Mesendoderm (in vitro differentiated cells): ENCODE measurements around the gene AKNA.

Experiments
- DNase-seq: peaks from one replicate; pipeline ENCODE4 v3.0.0; 2013
- H2AK5ac ChIP-seq: 2 replicates; pipeline ENCODE4 v1.6.1; 2013; ENCODE audit warnings: low read length, inconsistent platforms
- H2BK120ac ChIP-seq: 2 replicates; pipeline ENCODE4 v1.6.1; 2013; ENCODE audit warnings: low read depth, mild to moderate bottlenecking, low read length, moderate library complexity, mixed read lengths
- H2BK15ac ChIP-seq: replicated peaks from 2 replicates; pipeline ENCODE4 v1.6.1; 2013; ENCODE audit warnings: low read depth, mild to moderate bottlenecking, moderate library complexity
- H2BK5ac ChIP-seq: 2 replicates; pipeline ENCODE4 v1.6.1; 2013; ENCODE audit warnings: low read length, inconsistent platforms
- H3K18ac ChIP-seq: 2 replicates; pipeline ENCODE4 v1.6.1; 2013; ENCODE audit warnings: mild to moderate bottlenecking, low read length, mixed read lengths
- H3K23ac ChIP-seq: one replicate; pipeline ENCODE4 v1.6.1; 2013; ENCODE audit warnings: low read length
- H3K27ac ChIP-seq: 2 replicates; pipeline ENCODE4 v1.5.1; 2013; ENCODE audit warnings: low read depth, mild to moderate bottlenecking, inconsistent platforms, low read length, moderate library complexity
- H3K27me3 ChIP-seq: 2 replicates; pipeline ENCODE4 v1.6.1; 2013; ENCODE audit warnings: low read length, control low read depth, mild to moderate bottlenecking, inconsistent platforms; ENCODE audit not compliant: insufficient read depth, poor library complexity
- H3K36me3 ChIP-seq: 2 replicates; pipeline ENCODE4 v1.6.1; 2013; ENCODE audit warnings: low read length, inconsistent platforms; ENCODE audit not compliant: control insufficient read depth, insufficient read depth
- H3K4ac ChIP-seq: one replicate; pipeline ENCODE4 v1.6.1; 2013; ENCODE audit warnings: low read depth, mild to moderate bottlenecking, low read length, moderate library complexity
- H3K4me1 ChIP-seq: 2 replicates; pipeline ENCODE4 v1.6.1; 2013; ENCODE audit warnings: low read depth, low read length, inconsistent platforms; ENCODE audit not compliant: control insufficient read depth
- H3K4me2 ChIP-seq: 2 replicates; pipeline ENCODE4 v1.6.1; 2013; ENCODE audit warnings: low read length
- H3K4me3 ChIP-seq: 2 replicates; pipeline ENCODE4 v1.5.1; 2013; ENCODE audit warnings: mild to moderate bottlenecking, low read length
- H3K56ac ChIP-seq: one replicate; pipeline ENCODE4 v1.6.1; 2013; ENCODE audit warnings: low read length
- H3K79me1 ChIP-seq: 2 replicates; pipeline ENCODE4 v1.6.1; 2013; ENCODE audit warnings: low read length, inconsistent platforms
- H3K79me2 ChIP-seq: 2 replicates; pipeline ENCODE4 v1.6.1; 2013; ENCODE audit warnings: mild to moderate bottlenecking, low read length; ENCODE audit not compliant: control insufficient read depth, insufficient read depth
- H3K9ac ChIP-seq: 2 replicates; pipeline ENCODE4 v1.6.1; 2013; ENCODE audit warnings: low read length, inconsistent platforms
- H4K5ac ChIP-seq: one replicate; pipeline ENCODE4 v1.6.1; 2013; ENCODE audit warnings: low read length
- H4K8ac ChIP-seq: one replicate; pipeline ENCODE4 v1.6.1; 2013; ENCODE audit warnings: low read depth, mild to moderate bottlenecking, control low read depth, low read length, moderate library complexity
- WGBS: extraction: QIAGEN DNeasy Blood & Tissue Kit; methylation state at CpG from one replicate; pipeline ENCODE4 v1.1.7; 2013; ENCODE audit warnings: low lambda C conversion rate, missing lambda C conversion rate; ENCODE audit not compliant: insufficient coverage; ENCODE audit errors: extremely low coverage; 5-methylcytosine and 5-hydroxymethylcytosine counted together

AKNA gene

DNA sequence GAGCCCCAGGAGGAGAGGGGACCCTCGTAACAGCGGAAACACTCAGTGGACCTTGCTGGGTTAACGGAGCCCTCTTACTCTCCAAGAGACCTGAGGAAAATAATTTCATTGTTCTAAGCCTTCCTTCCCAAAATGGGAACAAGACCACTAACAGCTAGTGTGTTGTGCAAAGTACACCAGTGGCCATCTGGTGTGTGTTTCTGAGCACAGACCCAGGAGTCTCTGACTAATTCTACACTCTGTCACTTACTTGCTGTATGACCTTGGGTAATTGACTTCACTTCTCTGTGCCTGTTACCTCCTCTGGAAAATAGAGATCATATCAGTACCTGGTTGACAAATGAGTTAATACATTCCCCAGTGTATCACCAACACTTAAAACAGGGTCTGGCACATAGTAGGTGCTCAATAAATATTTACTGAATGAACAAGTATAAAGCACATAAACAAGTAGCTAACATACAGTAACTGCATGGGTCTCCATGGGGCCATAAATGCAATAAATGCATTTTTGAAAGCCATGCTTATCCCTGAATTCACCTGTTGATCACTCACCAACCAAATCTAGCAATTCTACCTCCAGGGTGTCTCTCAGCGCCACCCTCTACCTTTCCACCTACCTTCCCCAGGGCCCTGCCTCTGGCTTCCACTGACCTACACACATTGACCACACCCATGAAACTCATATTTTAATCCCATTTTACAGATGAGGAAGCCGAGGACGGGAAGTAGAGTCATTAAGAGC is 44.7 kb upstream of the AKNA start:
- no peaks in the 10 kb centered on the region for H3K79me1 ChIP-seq
- H3K4me2 ChIP-seq = no peak overlapping the region
- no peak overlapping the region for H2AK5ac ChIP-seq
- no peak overlapping the region for H3K9ac ChIP-seq
- no peak overlapping the region for H3K18ac ChIP-seq
- H2BK120ac ChIP-seq = no peak overlapping the region
- H3K56ac ChIP-seq = no peak overlapping the region
- no peaks in the 10 kb centered on the region for H3K27me3 ChIP-seq
- H3K4me3 ChIP-seq = no peak overlapping the region
- H3K23ac ChIP-seq = no peak overlapping the region
- no peaks in the 10 kb centered on the region for H3K79me2 ChIP-seq
- no peaks in the 10 kb centered on the region for H3K4me1 ChIP-seq
- H2BK5ac ChIP-seq = no peak overlapping the region
- H3K27ac ChIP-seq = no peak overlapping the region
- no peak for DNase-seq
- H3K36me3 ChIP-seq = no peaks in the 10 kb centered on the region
- no peak overlapping the region for H4K8ac ChIP-seq
- no peak overlapping the region for H3K4ac ChIP-seq
- H4K5ac ChIP-seq = no peak overlapping the region
- H2BK15ac ChIP-seq = no peak overlapping the region
- WGBS = no CpG with 5 or more reads among the region's 6 CpGs

DNA sequence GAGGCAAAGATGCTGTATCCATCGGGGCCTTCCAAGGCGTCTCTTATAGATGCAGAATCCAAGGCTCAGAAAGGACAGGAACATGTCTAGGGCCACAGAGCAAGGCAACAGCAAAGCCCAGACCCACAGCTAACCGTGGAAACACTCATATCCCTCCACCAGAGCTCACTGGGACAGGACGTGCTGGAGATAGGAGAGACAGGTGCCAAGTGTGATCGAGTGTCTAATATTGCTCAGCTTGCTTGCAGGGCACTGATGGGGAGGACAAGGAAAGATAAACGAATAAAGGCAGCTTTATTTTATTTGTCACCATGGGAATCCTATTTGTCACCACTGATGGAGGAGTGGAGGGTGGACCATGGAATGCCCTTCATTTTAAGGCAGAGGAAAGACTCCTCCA is 44.0 kb upstream of the AKNA start:
- Histone ChIP-seq H2BK5ac (no peak overlapping the region), H2BK120ac (no peak overlapping the region), H3K9ac (no peak overlapping the region), H3K56ac (no peak overlapping the region), H4K8ac (no peak overlapping the region), H3K36me3 (no peaks in the 10 kb centered on the region), H3K23ac (no peak overlapping the region), H3K79me2 (no peaks in the 10 kb centered on the region), H3K18ac (no peak overlapping the region), H3K27ac (no peak overlapping the region), H3K4me2 (no peak overlapping the region), H3K4me3 (no peak overlapping the region), H3K79me1 (no peaks in the 10 kb centered on the region), H2BK15ac (no peak overlapping the region), H3K4me1 (no peaks in the 10 kb centered on the region), H3K27me3 (no peaks in the 10 kb centered on the region), H2AK5ac (no peak overlapping the region), H4K5ac (no peak overlapping the region), H3K4ac (no peak overlapping the region)
- no peak for DNase-seq
- no CpG with 5 or more reads among the region's 6 CpGs for WGBS

DNA sequence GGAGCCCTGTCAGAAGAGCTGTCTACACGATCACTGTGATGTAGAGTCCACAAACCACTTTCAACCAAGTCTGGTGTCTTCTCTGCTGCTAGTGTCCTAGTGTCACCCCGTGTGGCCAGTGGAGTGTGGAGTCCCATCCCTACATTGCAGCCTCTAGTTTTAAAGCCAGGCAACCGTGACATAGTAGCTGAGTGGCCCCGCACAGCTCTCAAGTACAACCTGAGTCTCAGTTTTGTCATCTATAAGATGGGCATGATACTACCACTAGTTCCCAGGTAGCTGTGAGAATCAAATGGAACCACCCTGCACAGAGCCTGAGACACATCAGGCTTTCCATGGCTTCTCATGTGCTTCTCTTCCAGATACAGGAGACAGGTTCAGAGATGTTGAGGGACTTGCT is 43.2 kb upstream of the AKNA start:
- H3K27me3 ChIP-seq = no peaks in the 10 kb centered on the region
- no peak overlapping the region for H3K4ac ChIP-seq
- no peak overlapping the region for H3K27ac ChIP-seq
- H2AK5ac ChIP-seq = no peak overlapping the region
- H3K79me1 ChIP-seq = no peaks in the 10 kb centered on the region
- H2BK15ac ChIP-seq = no peak overlapping the region
- no peak overlapping the region for H3K23ac ChIP-seq
- H3K56ac ChIP-seq = no peak overlapping the region
- no peak for DNase-seq
- no peaks in the 10 kb centered on the region for H3K36me3 ChIP-seq
- H2BK5ac ChIP-seq = no peak overlapping the region
- no peak overlapping the region for H4K8ac ChIP-seq
- WGBS = no CpG with 5 or more reads among the region's 4 CpGs
- no peak overlapping the region for H3K18ac ChIP-seq
- no peak overlapping the region for H2BK120ac ChIP-seq
- no peak overlapping the region for H3K4me2 ChIP-seq
- no peak overlapping the region for H3K4me3 ChIP-seq
- H3K9ac ChIP-seq = no peak overlapping the region
- no peaks in the 10 kb centered on the region for H3K4me1 ChIP-seq
- H3K79me2 ChIP-seq = no peaks in the 10 kb centered on the region
- no peak overlapping the region for H4K5ac ChIP-seq

DNA sequence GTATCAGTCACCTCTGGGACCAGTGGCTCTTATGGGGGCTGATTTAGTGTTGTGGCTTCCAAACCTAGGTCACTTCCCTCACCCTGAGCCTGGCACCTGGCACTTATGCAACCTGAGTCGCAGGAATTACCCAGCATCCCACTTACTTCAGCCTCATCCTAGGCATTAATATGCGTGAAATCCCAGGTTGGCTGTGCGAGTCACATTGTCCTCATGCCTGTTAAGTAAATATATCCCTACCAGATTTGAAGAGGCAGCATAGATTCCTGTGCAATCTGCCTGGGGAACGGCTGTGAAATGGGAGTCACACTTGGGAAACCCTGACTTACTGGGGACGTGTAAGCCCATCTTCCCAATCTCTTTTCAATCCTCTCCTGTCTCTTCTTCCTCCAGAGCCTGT is 42.7 kb upstream of the AKNA start:
- H3K4me1 ChIP-seq = no peaks in the 10 kb centered on the region
- H3K4me3 ChIP-seq = no peak overlapping the region
- H3K27me3 ChIP-seq = no peaks in the 10 kb centered on the region
- no peak overlapping the region for H2AK5ac ChIP-seq
- no peaks in the 10 kb centered on the region for H3K79me2 ChIP-seq
- peak; percentile 24 for DNase-seq
- WGBS = no CpG with 5 or more reads among the region's 5 CpGs
- no peak overlapping the region for H3K9ac ChIP-seq
- H2BK15ac ChIP-seq = no peak overlapping the region
- H2BK5ac ChIP-seq = no peak overlapping the region
- H4K8ac ChIP-seq = no peak overlapping the region
- H3K56ac ChIP-seq = no peak overlapping the region
- no peak overlapping the region for H3K18ac ChIP-seq
- H3K4me2 ChIP-seq = no peak overlapping the region
- no peaks in the 10 kb centered on the region for H3K36me3 ChIP-seq
- no peak overlapping the region for H3K4ac ChIP-seq
- no peak overlapping the region for H3K23ac ChIP-seq
- H3K79me1 ChIP-seq = no peaks in the 10 kb centered on the region
- no peak overlapping the region for H2BK120ac ChIP-seq
- no peak overlapping the region for H3K27ac ChIP-seq
- no peak overlapping the region for H4K5ac ChIP-seq

DNA sequence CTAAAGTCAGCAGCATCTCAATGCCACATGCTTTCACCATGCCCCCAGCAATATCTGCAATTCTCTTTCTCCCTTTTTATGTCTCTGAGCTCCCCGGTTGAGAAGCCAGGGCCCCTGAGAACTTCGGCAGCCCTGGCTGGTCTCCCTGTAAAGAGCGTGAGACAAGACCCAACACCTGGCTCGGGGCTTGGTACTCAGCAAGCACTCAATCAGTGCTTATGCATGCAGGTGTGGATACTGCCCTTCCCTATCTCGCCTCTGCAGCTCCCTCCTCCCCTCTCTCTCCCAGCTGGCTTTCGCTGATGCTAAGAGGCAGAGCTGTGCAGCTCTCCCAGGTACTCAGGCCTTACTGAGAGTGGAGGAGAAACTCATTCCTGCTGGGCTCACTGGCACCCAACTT is 41.7 kb upstream of the AKNA start:
- no peak overlapping the region for H2BK15ac ChIP-seq
- H3K56ac ChIP-seq = no peak overlapping the region
- H3K79me2 ChIP-seq = no peaks in the 10 kb centered on the region
- H3K27me3 ChIP-seq = no peaks in the 10 kb centered on the region
- H4K8ac ChIP-seq = no peak overlapping the region
- no peak overlapping the region for H4K5ac ChIP-seq
- no peak overlapping the region for H3K9ac ChIP-seq
- H3K18ac ChIP-seq = no peak overlapping the region
- H3K79me1 ChIP-seq = no peaks in the 10 kb centered on the region
- no CpG with 5 or more reads among the region's 6 CpGs for WGBS
- no peak overlapping the region for H3K4me2 ChIP-seq
- no peak for DNase-seq
- no peak overlapping the region for H3K4ac ChIP-seq
- no peaks in the 10 kb centered on the region for H3K4me1 ChIP-seq
- no peak overlapping the region for H3K27ac ChIP-seq
- no peak overlapping the region for H3K23ac ChIP-seq
- H2BK5ac ChIP-seq = no peak overlapping the region
- no peaks in the 10 kb centered on the region for H3K36me3 ChIP-seq
- no peak overlapping the region for H2AK5ac ChIP-seq
- H2BK120ac ChIP-seq = no peak overlapping the region
- no peak overlapping the region for H3K4me3 ChIP-seq

DNA sequence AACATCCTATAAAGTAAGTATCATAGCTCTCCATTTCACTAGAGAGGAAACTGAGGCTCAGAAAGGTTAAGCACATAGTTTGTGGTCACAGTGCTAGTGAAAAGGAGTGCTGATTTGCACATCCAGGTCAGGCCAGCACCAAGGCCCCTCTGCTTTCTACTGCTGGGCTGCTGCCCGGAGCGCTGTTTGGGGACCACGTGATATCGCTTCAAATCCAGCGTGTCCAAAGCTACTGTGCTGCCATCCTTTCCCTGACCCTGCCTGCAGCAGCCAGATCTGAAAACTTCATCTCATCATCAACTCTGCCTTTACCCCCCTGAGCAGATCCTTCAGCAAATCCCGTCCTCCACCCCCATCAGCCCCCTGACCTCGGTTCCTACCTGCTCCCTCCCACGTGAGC is 40.7 kb upstream of the AKNA start:
- Histone ChIP-seq H4K5ac (no peak overlapping the region), H4K8ac (no peak overlapping the region), H2BK15ac (no peak overlapping the region), H3K27ac (no peak overlapping the region), H2BK5ac (no peak overlapping the region), H3K27me3 (no peaks in the 10 kb centered on the region), H3K56ac (no peak overlapping the region), H3K18ac (no peak overlapping the region), H3K9ac (no peak overlapping the region), H3K4me2 (no peak overlapping the region), H3K4me3 (no peak overlapping the region), H3K36me3 (no peaks in the 10 kb centered on the region), H2AK5ac (no peak overlapping the region), H3K79me1 (no peaks in the 10 kb centered on the region), H3K23ac (no peak overlapping the region), H3K4me1 (no peaks in the 10 kb centered on the region), H2BK120ac (no peak overlapping the region), H3K79me2 (no peaks in the 10 kb centered on the region), H3K4ac (no peak overlapping the region)
- no peak for DNase-seq
- no CpG with 5 or more reads among the region's 8 CpGs for WGBS
